GM18519 (cell line): ENCODE results near the gene BTBD7.

ENCODE experiments used
- ATAC-seq: cut with Tn5 transposase; IDR thresholded peaks from one replicate; pipeline ENCODE4 v1.9.1; 2021; ENCODE audit warnings: mild to moderate bottlenecking, moderate library complexity; ENCODE audit not compliant: unreplicated experiment, low FRiP score

Gene BTBD7

DNA sequence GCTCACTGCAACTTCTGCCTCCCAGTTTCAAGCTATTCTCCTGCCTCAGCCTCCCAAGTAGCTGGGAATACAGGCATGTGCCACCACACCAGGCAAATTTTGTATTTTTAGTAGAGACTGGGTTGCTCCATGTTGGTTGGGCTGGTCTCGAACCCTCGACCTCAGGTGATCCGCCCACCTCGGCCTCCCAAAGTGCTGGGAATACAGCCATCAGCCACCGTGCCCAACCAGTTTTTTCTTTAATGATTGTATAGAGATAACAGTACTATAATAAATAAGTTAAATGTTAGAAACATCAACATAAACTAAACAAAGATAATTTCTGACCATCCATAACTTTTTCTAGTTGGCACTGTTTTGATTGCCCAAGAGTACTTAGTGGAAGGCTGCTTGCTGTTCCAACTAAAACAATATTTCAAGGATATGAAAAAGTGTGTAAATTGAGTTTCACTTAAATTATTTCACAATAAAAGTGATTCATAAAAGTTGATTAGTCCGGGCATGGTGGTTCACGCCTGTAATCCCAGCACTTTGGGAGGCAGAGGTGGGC is 131.6 kb downstream of the BTBD7 start:
- ATAC-seq = no peak

DNA sequence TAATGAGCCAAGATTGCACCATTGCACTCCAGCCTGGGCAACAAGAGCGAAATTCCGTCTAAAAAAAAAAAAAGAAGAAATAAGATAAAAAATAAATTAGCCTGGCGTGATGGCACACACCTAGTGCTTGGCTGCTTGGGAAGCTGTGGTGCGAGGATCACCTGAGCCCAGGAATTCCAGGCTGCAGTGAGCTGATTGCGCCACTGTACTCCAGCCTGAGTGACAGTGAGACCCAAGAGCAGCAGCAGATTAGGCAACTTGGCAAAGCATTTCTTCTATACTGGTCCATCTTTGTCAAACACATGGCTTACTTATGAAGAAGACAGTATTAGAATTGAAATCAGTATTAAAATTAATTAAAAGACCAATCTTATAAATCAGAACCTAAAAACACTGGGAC is 132.3 kb downstream of the BTBD7 start:
- no peak for ATAC-seq

DNA sequence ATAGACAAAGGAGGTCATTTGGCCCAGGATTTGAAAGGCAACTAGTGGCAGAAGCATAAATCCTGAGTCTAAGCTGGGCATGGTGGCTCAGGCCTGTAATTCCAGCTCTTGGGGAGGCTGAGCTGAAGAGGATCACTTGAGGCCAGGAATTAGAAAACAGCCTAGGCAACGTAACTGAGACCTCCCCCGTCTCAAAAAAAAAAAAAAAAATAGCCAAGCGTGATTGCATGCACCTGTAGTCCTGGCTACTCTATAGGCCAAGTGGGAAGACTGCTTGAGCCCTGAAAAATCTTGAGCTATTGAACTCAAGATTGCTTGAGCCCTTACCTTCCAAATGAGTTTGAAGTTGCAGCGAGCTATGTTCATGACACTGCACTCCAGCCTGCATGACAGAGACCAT is 133.8 kb downstream of the BTBD7 start:
- ATAC-seq = no peak

DNA sequence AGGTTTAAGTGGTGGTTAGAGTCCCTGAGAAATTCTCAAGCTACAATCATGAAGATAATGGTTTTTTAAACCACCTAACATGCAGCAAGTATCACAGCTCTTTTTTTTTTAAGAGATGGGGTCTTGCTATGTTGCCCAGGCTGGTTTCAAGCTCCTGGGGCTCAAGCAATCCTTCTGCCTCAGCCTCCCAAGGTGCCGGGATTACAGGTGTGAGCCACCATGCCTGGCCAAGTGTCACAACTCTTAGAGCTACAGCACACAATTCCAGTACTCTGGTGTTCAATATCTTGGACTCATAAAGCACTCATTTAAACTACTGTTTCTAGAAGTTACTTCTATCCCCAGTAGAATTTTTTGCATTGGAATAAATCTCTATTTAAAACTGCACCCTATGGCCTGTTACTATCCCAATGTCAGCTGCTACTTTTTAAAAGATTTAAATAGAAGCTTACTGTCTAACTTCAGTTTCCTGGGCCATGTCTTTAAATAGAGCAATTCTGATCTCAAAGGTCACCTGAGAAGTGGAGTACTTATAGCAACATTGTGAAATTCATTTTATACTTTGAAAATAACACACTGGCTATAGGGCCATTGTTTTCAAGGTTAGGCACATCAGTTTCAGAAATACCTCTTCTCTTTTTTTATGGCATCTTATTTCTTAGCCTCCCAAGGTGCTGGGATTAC is 137.4 kb downstream of the BTBD7 start:
- no peak for ATAC-seq
